ENCODE results near the gene WNT7B. TPM values are rescaled to one million over a fixed set of nuclear protein-coding genes. Genes with fewer than 3 reads are reported as not detected.
A peak's percentile ranks its signal among the peaks of the same experiment; 100 is the strongest.

WNT7B gene
- total RNA-seq, 6 donors from 2014 or later: 5.2 to 15.6 (median 8.8) TPM

DNA sequence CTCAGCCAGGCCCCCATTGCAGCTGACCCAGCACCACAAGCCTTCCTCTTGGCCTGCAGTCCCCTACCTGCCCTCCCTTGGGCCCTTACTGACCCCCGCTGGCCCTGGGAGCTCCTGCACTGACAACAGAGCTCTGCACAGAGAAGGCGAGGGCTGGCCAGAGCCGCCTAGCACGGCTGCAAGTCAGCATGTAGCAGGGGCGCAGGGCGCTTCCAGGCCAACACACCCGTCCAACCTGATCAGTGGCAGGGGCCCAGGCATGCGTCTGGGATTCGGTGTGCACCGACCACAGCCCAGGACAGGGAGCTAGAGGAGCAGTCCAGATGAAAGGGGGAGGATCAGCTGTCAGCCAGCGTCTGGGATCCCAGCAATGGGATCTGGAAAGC, 7.6 kb downstream of the WNT7B start:
- H3K27ac ChIP-seq: no peak overlapping the region
- DNase-seq (peak in 1 of 2 donors; percentile 77), ATAC-seq (ENCODE audit: low FRiP score in 2 of 2) (no peak)
- peaks cover 0 to 52% (median 16%) of the 10 kb centered on the region in 4 donors for H3K27me3 ChIP-seq
- WGBS, 2 donors: 58 to 88% methylated on average over 6 to 7 of the region's 11 CpGs
- TF ChIP-seq POLR2A (IDR thresholded peaks at IDR 0.05): no peak
- no peak for TF ChIP-seq POLR2AphosphoS5 (IDR thresholded peaks at IDR 0.05)
- TF ChIP-seq EP300 (IDR thresholded peaks at IDR 0.05): no peak
- TF ChIP-seq, protein P1, sequence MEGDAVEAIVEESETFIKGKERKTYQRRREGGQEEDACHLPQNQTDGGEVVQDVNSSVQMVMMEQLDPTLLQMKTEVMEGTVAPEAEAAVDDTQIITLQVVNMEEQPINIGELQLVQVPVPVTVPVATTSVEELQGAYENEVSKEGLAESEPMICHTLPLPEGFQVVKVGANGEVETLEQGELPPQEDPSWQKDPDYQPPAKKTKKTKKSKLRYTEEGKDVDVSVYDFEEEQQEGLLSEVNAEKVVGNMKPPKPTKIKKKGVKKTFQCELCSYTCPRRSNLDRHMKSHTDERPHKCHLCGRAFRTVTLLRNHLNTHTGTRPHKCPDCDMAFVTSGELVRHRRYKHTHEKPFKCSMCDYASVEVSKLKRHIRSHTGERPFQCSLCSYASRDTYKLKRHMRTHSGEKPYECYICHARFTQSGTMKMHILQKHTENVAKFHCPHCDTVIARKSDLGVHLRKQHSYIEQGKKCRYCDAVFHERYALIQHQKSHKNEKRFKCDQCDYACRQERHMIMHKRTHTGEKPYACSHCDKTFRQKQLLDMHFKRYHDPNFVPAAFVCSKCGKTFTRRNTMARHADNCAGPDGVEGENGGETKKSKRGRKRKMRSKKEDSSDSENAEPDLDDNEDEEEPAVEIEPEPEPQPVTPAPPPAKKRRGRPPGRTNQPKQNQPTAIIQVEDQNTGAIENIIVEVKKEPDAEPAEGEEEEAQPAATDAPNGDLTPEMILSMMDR (IDR thresholded peaks at IDR 0.05): no peak
- no peaks in the 10 kb centered on the region for H3K36me3 ChIP-seq
- no peaks in the 10 kb centered on the region for H3K9me3 ChIP-seq
- H3K4me1 ChIP-seq: peaks cover 10 to 28% (median 13%) of the 10 kb centered on the region in 4 donors
- no peak overlapping the region for H3K4me3 ChIP-seq

DNA sequence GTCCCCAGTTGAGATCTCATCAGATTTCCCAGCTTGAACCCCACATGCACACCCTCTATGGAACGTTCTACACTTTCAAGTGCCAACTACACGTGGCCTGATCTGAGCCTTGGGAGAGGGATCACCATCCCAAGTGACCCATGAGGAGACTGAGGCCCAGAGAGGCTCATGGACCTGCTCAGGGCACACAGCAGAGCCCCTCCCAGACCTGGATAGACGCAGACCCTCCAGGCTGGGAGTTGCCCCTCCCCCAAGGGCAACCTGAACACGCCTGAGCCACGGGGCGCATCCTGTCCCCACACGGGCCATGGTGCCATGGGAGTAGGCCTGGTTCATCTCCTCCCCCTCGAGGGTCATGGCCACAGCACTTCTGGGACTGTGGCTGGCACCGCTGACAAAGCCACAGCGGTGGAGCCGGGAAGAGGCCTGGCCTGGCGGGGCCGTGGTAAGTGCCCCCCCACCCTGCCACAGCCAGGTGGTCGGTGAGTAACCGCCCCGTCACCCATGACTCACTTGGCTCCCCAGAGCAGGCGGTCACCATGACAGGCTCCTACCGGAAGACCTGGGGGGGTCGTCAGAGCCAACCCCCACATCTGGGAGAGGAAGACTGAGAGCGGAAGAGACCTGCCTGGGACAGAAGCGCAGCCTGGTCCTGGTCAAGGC, 8.1 kb downstream of the WNT7B start:
- DNase-seq (peak in 1 of 2 donors; percentile 74), ATAC-seq (ENCODE audit: low FRiP score in 2 of 2) (no peak)
- Histone ChIP-seq H3K4me1 (peaks cover 10 to 23% (median 13%) of the 10 kb centered on the region in 4 donors), H3K27ac (no peak overlapping the region), H3K9me3 (no peaks in the 10 kb centered on the region), H3K4me3 (no peak overlapping the region), H3K27me3 (peaks cover 0 to 47% (median 14%) of the 10 kb centered on the region in 4 donors), H3K36me3 (no peaks in the 10 kb centered on the region)
- 70 to 94% methylated on average over 2 to 15 of the region's 21 CpGs for WGBS, 2 donors
- TF ChIP-seq POLR2AphosphoS5 (IDR thresholded peaks at IDR 0.05): no peak
- TF ChIP-seq, protein P1 (IDR thresholded peaks at IDR 0.05): no peak
- TF ChIP-seq POLR2A (IDR thresholded peaks at IDR 0.05): no peak
- no peak for TF ChIP-seq EP300 (IDR thresholded peaks at IDR 0.05)

- no peak for DNase-seq
- Histone ChIP-seq H3K27ac (no peak overlapping the region), H3K27me3 (peaks cover 0 to 41% (median 14%) of the 10 kb centered on the region in 4 donors), H3K9me3 (no peaks in the 10 kb centered on the region), H3K36me3 (no peaks in the 10 kb centered on the region), H3K4me1 (peaks cover 10 to 23% (median 13%) of the 10 kb centered on the region in 4 donors), H3K4me3 (no peak overlapping the region)
- 87 to 93% methylated on average over 5 to 10 of the region's 10 CpGs for WGBS, 2 donors
- no peak for ATAC-seq (ENCODE audit: low FRiP score in 2 of 2)
- TF ChIP-seq, protein P1 (IDR thresholded peaks at IDR 0.05): no peak
- no peak for TF ChIP-seq EP300 (IDR thresholded peaks at IDR 0.05)
- TF ChIP-seq POLR2AphosphoS5 (IDR thresholded peaks at IDR 0.05): no peak
- no peak for TF ChIP-seq POLR2A (IDR thresholded peaks at IDR 0.05)
These were observed 8.8 kb downstream of the WNT7B start for GRCh38 chr22:45968003-45968650.

DNA sequence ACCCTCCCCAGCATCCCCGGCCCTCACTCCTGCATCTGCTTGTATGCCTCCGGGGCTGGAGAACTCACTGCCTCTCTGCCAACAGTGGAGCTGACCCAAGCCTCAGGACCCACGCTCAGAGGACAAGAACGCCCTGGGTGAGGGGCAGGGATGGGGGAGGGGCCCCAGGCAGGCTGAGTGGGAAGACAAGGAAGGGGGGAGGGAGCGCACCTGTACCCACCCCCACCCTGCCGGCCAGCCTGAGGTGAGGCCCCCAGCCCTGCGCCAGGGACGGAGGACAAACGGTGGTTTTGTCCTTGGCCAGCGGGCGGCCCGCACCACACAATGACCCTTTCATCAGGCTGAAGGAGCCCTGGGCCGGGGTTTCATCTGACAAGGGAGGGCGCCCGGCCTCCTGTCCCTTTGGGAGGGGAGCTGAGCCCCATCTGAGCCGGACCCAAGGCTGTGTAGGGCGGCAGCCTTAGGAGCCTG, 10.0 kb downstream of the WNT7B start:
- Histone ChIP-seq H3K9me3 (no peaks in the 10 kb centered on the region), H3K4me1 (peaks cover 9 to 14% (median 11%) of the 10 kb centered on the region in 4 donors), H3K27ac (no peak overlapping the region), H3K4me3 (no peak overlapping the region), H3K27me3 (peaks cover 0 to 31% (median 11%) of the 10 kb centered on the region in 4 donors), H3K36me3 (no peaks in the 10 kb centered on the region)
- TF ChIP-seq, protein P1 (IDR thresholded peaks at IDR 0.05): no peak
- TF ChIP-seq POLR2AphosphoS5 (IDR thresholded peaks at IDR 0.05) (no peak), EP300 (IDR thresholded peaks at IDR 0.05) (no peak), POLR2A (IDR thresholded peaks at IDR 0.05) (no peak)
- ATAC-seq (ENCODE audit: low FRiP score in 2 of 2) (no peak), DNase-seq (peak in 1 of 2 donors; percentile 65)
- WGBS, 2 donors: 34 to 57% methylated on average over 8 to 17 of the region's 17 CpGs
